Fibroblast of peridontal ligament (primary cell): ENCODE results near the gene CHST11.
A peak's percentile ranks its signal among the peaks of the same experiment; 100 is the strongest.

Source experiments
- DNase-seq: peaks from one replicate; pipeline ENCODE4 v3.0.0-alpha.2; 2010; ENCODE audit errors: extremely low read depth

The CHST11 gene

DNA sequence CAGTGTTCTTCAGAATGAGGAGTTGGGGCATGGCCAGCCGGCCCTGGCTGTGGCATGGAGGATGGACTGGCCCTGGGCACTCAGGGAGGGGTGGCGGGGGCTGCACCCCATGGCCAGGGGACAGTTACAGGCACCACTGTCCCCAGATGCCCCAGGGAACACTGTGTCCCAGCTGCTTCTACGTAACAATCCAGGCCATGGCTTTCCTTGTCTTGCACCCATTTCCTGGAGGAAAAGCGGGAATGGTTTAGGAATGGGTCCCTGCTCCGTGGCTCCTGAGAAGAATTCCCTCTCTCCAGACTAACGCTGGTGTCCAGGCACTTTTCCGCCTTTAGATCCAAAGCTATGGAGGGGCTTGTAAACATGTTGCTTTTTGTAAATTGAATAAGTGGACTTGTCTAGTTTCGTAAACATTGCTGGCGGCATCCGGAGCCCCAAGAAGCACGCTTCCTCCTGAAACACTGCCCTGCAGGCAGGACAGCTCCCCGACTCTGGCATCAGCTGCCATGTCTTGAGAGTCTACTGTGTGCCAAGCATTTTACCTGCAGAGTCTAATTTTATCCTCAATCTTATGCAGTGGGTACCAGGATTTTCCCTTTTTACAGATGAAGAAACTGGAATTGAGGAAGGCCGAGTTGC is 263.1 kb downstream of the CHST11 start:
- no peak for DNase-seq

DNA sequence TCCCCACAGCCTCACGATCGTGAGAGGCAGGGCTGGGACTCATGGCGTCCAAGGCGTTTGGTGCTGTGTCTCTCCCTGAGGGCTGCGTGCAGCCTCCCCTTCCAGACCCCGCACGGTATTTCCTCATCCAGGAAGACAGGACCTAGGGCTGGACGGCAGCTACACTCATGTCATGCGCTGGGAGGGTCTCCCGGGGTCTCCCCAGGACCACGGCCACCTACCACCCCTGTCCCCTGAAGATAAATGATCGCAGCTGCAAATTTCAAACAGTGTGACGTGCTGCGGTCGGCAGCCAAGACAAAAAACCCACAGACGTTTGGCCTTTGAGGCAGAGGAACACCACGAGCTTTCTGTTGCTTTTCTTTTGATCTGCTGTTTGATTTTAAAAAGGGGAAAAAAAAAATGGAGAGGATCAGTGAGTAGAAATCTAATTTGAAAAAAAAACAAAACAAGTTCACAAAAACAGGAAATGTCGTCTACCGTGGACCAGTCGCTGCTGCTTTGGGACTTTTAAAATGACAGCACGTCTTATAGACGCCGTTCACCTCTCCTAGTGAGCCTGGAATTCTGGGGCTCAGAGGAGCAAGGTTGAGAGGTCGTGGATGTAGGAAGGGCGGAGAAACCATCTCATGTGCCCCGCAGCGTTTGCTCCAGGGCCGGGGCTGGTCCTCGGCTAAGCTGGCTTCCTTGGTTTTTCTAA is 263.7 kb downstream of the CHST11 start:
- DNase-seq = peak; percentile 71

GRCh38 chr12:104721039-104721405 is 264.3 kb downstream of the CHST11 start:
- no peak for DNase-seq

DNA sequence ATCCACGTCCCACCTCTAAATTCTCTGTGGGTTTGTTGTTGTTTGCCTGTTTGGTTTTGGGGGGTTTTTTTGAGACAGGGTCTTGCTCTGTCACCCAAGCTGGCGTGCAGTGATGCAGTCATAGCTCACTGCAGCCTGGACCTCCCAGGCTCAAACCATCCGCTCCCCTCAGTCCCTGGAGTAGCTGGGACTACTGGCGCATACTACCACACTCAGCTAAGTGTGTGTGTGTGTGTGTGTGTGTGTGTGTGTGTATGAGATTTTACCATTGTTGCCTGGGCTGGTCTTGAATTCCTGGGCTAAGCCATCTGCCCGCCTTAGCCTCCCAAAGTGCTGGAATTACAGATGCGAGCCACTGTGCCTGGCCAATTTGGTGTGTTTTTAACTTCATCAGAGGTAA is 265.2 kb downstream of the CHST11 start:
- no peak for DNase-seq

DNA sequence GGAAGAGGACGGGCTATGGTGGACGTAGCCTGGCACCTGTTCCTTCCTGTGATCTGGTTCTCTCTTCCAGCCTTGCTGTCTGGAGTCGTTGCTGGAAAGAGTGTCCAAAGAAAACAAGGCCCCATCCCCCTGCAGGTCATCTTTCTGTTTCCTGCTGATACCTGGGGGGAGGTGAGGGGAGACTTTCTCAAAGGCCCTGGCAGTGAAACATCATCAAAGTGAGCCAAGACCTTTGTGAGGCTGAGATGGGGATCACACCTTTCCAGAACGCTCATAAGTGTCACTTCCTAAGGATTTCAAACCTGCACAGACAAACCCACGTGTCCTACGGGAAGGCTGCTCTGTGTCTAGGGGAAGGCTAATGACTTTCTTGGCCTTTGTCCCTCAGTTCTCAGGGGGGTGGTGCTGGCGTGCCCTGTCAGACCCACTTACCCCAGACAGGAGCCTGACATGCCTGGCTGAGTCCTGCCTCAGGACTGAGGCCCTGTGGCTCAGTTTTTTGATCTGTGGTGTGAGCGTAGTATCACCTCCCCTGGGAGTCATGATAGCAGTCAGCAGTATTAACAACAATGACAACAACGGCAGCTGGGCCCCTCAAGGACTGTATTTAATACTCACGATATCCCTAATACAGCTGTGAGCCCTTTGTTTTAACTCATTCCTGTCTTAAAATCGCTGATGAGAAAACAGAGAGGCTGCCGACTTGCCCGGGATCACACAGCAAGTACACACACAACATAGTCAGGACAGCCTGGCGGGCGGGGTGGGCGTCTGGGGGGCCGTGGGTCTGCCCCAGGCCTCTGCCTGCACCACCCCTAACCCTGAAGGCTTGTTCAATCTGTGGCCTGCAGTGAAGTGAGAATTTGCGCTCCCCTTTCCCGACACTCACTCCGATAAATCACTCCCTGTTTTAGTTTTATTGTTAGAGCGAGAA is 266.1 kb downstream of the CHST11 start:
- DNase-seq = no peak

DNA sequence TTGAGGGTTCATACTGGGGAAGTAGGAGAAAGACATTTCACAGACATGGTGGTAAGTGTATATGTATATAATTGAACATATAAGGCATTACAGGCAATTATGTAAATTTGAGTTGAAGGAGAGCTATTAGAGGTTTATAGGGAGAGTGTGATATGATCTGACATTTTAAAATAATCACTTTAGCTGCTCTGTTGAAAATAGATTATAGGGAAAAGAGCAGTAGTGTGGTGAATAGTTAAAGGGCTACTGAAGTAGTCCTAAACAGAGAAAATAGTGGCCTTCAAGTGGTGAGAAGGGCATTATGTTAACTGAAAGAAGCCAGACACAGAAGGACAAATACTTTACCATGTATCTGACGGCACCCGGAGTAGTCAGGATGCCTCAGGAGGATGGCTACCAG is 267.1 kb downstream of the CHST11 start:
- DNase-seq = no peak

GRCh38 chr12:104724992-104725585 is 268.3 kb downstream of the CHST11 start:
- DNase-seq = no peak

- no peak for DNase-seq
These were observed 268.9 kb downstream of the CHST11 start for GRCh38 chr12:104725610-104726009.

DNA sequence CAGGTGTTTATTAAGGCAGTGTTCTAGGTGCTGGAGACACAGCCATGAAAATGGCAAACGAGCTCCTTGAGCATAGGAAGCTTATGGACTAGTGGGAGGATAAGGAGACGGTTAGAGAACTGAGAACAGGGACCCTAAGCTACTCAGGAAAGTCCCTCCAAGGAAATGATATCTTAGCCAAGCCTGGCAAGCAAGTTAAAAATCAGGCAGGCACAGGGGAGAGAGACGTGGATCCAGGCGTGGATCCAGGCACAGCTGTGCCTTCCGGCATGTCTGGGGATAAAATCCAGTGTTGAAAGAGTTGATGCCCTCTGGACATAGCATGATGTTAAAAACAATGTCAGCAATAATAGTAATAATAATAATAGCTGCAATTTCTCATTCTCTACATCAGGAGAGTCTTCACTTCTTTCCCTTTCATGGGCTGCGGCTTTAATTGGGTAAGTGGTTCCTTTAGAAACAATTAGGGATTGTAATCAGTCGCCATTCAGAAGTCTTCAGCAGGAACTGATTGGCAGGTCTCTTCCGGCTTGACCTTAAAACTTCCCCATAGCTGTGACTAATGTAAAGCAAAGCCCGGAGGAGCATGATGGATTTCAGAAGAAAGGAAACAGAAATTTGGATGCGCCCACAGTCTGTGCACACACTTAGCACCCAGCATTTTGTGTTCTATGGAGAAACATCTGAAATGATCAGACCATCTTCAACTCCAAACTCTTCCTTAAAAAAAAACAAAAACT is 271.1 kb downstream of the CHST11 start:
- no peak for DNase-seq

- DNase-seq = no peak
These were observed 272.3 kb downstream of the CHST11 start for GRCh38 chr12:104729091-104729490.

GRCh38 chr12:104729610-104730446 is 273.1 kb downstream of the CHST11 start:
- DNase-seq = no peak

DNA sequence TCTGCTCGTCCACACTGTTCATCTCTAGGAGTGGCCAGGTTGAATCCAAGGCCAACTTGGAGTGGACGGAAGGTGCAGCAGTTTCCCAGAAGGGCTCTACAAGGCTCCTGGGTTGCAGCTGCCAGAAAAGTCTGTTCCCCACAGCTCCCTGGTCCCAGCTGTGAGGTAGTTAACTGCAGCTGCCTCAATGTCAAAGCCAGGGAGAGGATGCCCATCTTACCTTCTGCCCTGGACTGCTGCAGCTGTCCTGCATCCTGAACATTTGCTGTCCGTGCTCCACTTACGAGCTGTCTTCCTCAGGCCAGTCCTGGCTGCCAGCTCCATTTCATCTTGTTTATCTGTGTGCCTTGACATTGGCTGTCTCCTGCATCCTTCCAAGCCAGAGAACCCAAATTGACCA is 274.0 kb downstream of the CHST11 start:
- no peak for DNase-seq

- DNase-seq = no peak
These were observed 277.0 kb downstream of the CHST11 start for GRCh38 chr12:104733717-104734175.

GRCh38 chr12:104734541-104735095 is 277.9 kb downstream of the CHST11 start:
- DNase-seq = no peak

GRCh38 chr12:104735801-104736200 is 279.1 kb downstream of the CHST11 start:
- no peak for DNase-seq

DNA sequence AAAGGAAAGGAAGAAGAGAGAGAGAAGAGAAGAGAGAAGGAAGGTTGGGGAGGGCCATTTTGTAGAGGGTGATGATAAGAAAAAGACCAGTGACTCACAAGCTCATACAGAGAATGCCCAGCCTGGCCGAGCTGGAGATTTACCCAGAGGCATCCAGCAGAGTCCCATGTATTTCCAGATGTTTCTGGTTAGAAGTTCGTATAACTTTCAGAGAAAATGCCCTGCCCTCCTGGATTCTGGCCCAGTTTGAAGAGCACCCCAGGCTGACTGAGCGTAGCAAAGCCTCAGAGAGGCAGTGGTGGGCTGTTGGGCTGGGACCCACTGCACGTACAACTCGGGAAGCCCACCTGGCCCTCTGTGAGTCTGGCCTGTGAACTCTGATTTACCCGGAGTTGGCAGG is 279.6 kb downstream of the CHST11 start:
- DNase-seq = peak; percentile 97

DNA sequence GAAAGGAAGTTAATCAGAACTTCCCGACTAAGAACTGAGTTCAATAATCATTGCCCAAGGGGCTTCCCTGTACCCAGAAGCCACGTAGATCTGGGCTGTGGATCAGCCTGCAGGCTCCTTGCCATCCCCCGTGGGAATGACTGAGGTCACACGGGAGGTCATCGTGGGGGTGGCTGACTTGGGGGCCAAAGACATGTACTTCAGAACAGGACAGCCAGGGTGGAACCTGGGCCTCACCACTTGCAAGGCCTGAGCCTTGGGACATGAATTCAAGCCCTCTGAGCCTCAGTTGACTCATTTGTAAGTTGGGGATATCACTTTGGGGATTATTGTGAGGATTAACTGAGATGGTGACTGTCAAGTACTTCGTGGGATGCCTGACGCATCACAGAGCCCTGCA is 280.4 kb downstream of the CHST11 start:
- DNase-seq = no peak

GRCh38 chr12:104737791-104738301 is 281.1 kb downstream of the CHST11 start:
- no peak for DNase-seq

- DNase-seq = no peak
These were observed 281.6 kb downstream of the CHST11 start for GRCh38 chr12:104738331-104738730.
